ENCODE data around the gene C1orf185.
"Not testable (repeated sequence)": the region's sequence is repeated elsewhere in the genome, so short reads cannot be mapped to it uniquely, and the experiment has no call there.

C1orf185 gene

GRCh38 chr1:51101976-51102375 lies at the start of gene C1orf185:
C1orf185 (plus strand) TSS chr1:51102228; CDS start chr1:51102234, 6 bp downstream.
- DNase-seq (ENCODE audit: low read depth in 2 of 2), result no peak

- DNase-seq (ENCODE audit: low read depth in 2 of 2), result no peak
Measured at GRCh38 chr1:51058858-51059257, 43.2 kb upstream of the C1orf185 start.

- no peak for DNase-seq (ENCODE audit: low read depth in 2 of 2)
Measured at GRCh38 chr1:51061231-51061918, 40.7 kb upstream of the C1orf185 start.

GRCh38 chr1:51063121-51063520 lies 38.9 kb upstream of the C1orf185 start:
- no peak for DNase-seq (ENCODE audit: low read depth in 2 of 2)

- no peak for DNase-seq (ENCODE audit: low read depth in 2 of 2)
Measured at GRCh38 chr1:51070011-51070410, 32.0 kb upstream of the C1orf185 start.

GRCh38 chr1:51070640-51071039 lies 31.4 kb upstream of the C1orf185 start:
- no peak for DNase-seq (ENCODE audit: low read depth in 2 of 2)

GRCh38 chr1:51071291-51072042 lies 30.6 kb upstream of the C1orf185 start:
- DNase-seq (ENCODE audit: low read depth in 2 of 2), result no peak

- no peak for DNase-seq (ENCODE audit: low read depth in 2 of 2)
Measured at GRCh38 chr1:51072043-51072439, 30.0 kb upstream of the C1orf185 start.

GRCh38 chr1:51072651-51073050 lies 29.4 kb upstream of the C1orf185 start:
- no peak for DNase-seq (ENCODE audit: low read depth in 2 of 2)

- DNase-seq (ENCODE audit: low read depth in 2 of 2), result no peak
Measured at GRCh38 chr1:51073456-51073855, 28.6 kb upstream of the C1orf185 start.

GRCh38 chr1:51086496-51087271 lies 15.3 kb upstream of the C1orf185 start:
- DNase-seq (ENCODE audit: low read depth in 2 of 2), result no peak

GRCh38 chr1:51088474-51088873 lies 13.6 kb upstream of the C1orf185 start:
- no peak for DNase-seq (ENCODE audit: low read depth in 2 of 2)

GRCh38 chr1:51093581-51093980 lies 8.4 kb upstream of the C1orf185 start:
- no peak for DNase-seq (ENCODE audit: low read depth in 2 of 2)

- DNase-seq (ENCODE audit: low read depth in 2 of 2), result no peak
Measured at GRCh38 chr1:51097171-51097570, 4.9 kb upstream of the C1orf185 start.

- DNase-seq (ENCODE audit: low read depth in 2 of 2), result no peak
Measured at GRCh38 chr1:51100264-51100880, 1.7 kb upstream of the C1orf185 start.

- DNase-seq (ENCODE audit: low read depth in 2 of 2), result no peak
Measured at GRCh38 chr1:51114137-51114536, 12.1 kb downstream of the C1orf185 start.

- no peak for DNase-seq (ENCODE audit: low read depth in 2 of 2)
Measured at GRCh38 chr1:51115714-51116404, 13.8 kb downstream of the C1orf185 start.

GRCh38 chr1:51119331-51119730 lies 17.3 kb downstream of the C1orf185 start:
- DNase-seq (ENCODE audit: low read depth in 2 of 2), result no peak

- no peak for DNase-seq (ENCODE audit: low read depth in 2 of 2)
Measured at GRCh38 chr1:51120629-51121028, 18.6 kb downstream of the C1orf185 start.

GRCh38 chr1:51127152-51127551 lies 25.1 kb downstream of the C1orf185 start:
- DNase-seq (ENCODE audit: low read depth in 2 of 2), result not testable (repeated sequence)

GRCh38 chr1:51131185-51131584 lies 29.2 kb downstream of the C1orf185 start:
- DNase-seq (ENCODE audit: low read depth in 2 of 2), result no peak

All from stimulated activated CD8-positive, alpha-beta memory T cell treated with anti-CD3 and anti-CD28 coated beads, Interleukin-7, amount 100 ng/mL, for 4 hours (primary cell).